NCI-H2227 treated with DMSO at 0.1 percent for 48 hours (cell line): ENCODE results near the gene APPBP2.
A peak's percentile ranks its signal among the peaks of the same experiment; 100 is the strongest.
"Not testable (repeated sequence)": the region's sequence is repeated elsewhere in the genome, so short reads cannot be mapped to it uniquely, and the experiment has no call there.

ENCODE experiments used
- DNase-seq: peaks from one replicate; lab custom pipeline; 2025; lab: John Stamatoyannopoulos, UW

Gene APPBP2

DNA sequence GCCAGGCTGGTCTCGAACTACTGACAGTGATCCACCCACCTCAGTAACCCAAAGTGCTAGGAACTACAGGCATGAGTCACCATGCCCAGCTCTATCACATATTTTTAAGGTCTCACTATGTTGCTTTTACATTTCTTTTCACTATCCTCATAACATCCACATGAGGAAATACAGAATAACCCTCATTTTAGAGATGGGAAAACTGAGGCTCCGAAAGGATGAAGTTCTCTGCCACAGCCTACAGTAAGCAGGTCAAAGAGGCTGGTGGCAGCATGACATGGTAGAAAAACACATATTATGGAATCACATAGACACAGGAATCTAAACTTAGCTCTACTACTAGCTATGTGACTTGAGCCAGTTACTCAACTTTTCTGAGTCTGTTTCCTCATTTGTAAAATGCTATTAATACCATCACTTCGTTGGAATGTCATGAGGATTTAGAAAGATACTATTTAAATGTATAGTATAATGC, 32.2 kb downstream of the APPBP2 start:
- DNase-seq: no peak

DNA sequence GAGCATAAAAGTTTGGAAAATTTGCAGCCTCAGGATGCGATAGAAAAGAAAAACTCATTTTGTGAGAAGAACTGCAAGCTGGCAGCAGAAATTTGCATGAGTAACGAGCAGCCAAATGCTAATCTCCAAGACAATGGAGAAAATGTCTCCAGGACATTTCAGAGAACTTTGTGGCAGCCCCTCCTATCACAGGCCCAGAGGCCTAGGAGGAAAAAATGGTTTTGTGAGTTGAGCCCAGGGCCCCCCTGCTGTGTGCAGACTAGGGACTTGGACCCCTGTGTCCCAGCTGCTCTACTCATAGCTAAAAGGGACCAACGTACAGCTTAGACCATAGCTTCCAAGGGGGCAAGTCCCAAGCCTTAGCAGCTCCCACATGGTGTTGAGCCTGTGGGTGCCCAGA, 34.3 kb downstream of the APPBP2 start:
- no peak for DNase-seq

DNA sequence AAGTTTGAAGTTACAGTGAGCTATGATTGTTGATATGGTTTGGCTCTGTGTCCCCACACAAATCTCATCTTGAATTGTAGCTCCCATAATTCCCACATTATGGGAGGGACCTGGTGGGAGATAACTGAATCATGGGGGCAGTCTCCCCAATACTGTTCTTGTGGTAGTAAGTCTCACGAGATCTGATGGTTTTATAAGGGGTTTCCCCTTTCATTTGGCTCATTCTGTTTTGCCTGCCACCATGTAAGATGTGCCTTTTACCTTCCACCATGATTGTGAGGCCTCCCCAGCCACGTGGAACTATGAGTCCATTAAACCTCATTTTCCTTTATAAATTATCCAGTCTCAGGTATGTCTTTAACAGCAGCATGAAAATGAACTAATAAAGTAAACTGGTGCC, 35.4 kb downstream of the APPBP2 start:
- not testable (repeated sequence) for DNase-seq

DNA sequence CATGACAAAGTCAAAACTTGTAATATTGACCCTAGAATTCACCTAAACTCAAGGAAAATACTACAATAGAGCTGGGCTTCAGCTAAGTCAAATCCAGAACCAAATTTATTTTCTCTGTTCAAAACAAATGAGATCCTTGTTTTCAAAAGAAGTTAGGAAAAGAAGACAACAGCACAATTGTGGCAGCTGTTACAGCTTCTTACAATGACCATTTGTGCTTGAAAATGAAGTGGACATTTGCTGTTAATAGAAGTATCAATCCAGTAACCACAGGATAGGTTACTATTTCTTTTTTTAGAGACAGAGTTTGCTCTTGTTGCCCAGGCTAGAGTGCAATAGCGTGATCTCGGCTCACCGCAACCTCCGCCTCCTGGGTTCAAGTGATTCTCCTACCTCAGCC, 44.4 kb downstream of the APPBP2 start:
- no peak for DNase-seq

DNA sequence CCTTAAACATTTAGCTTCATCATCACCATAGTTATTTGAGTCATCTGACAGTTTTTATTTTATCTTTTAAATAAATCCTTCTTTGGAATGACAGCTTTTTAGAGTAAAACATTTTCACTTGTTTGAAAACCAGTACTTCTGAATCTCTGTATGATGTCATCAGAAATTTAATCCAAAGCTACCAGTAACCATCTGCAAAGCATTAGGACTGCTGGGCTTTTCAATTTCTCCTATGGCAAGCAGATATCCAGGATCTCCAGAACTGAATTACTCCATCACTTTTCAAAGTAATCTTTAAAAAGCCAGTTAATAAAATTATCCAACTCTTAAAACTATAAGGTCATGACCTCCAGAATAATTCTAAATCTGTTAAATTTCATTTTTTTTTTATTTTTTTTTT, 52.3 kb downstream of the APPBP2 start:
- DNase-seq: no peak

DNA sequence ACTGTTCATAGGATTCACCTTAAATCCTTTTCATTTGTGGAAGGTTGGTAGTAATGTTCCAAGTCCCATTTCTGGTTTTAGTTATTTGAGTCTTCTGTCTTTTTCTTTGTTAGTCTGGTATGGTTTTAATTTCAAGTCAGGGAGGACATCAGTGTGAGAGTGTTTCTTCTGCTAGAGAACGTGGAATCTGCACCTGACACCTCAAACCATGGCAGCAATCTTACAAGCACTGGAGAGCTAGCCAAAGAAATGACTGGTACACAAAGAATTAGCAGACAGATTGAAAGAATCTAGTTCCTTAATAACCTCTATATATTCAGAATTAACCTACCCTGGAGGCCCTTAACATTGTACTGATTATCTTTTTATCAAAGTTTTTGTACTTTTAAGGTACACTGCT, 53.6 kb downstream of the APPBP2 start:
- no peak for DNase-seq

DNA sequence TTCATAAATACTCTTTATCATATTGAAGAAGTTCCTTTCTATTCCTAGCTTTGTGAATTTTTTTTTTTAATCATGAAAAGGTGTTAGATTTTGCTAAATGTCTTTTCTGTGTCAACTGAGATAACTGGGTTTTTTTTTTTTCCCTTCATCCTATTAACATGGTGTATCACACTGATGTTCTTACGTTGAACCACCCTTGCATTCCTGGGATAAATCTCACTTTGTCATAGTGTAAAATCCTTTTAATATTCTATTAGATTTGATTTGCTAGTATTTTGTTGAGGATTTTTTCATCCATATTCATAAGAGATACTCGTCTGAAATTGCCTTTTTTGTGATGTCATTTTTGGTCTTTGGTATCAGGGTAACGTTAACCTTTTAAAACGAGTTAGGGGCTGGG, 54.6 kb downstream of the APPBP2 start:
- DNase-seq: no peak

DNA sequence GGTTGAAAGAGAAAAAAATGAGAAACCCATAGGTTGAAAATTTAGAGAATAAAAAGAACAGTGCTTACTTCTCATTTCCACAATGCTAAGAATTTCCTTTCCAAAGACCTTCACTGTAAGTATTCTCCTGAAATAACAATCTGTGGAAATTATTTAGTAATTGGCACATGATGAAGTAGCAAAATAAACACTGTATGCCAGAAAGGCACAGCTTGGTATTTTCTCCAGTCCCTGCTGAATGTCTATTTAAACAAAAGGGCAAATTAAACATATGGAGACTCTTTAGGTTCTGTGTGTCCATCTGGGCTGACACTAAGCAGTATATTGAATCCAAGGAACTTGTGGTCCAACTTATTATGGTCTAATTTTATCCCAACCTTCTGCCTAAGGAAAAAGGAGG, 57.7 kb downstream of the APPBP2 start:
- DNase-seq: no peak

DNA sequence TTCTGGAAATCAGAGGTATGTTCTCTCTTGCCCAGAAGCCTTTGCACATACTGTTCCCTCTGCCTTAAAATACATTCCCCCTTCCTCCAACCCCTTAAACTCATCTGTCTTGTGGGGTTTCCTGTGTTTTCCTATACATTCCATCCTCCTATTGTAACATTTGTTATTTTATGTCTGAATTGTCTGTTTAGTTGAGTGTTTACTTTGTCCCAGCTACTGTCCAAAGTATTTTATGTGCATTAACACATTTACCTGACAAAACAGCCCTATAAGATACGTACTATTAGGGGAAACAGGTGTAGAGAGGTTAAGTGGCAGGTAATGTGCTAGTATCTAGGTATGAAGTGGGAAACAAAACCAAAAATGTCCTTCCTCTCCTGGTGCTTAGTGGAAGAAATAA, 61.7 kb downstream of the APPBP2 start:
- DNase-seq: no peak

DNA sequence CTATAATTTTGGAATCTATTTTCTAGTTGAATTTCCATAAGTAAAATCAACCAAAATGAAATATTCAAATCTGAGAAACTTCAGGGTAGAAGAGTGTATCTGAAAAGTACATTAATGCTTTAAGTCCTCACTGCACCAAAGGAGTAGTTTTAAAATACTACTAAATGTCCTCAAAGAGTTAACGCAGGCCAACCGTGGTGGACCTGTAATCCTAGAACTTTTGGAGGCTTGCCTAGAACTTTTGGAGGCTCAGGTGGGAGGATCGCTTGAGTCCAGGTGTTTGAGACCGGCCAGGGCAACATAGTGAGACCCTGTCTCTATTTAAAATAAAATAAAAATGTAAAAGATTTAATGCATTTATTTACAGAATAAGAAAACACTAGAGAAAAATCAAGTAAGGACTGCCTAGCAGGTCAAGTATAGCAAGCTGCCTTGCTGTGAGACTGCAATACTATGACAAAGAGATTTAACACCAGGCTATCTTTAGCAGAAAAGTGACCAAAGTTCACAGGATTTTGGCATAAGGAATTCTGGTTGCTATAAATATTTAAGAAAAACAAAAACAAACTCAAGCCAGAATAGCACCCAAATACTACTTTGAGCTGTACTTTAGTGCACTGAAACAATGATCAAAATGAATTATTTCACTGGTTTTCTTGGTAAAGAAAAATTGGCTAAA, 62.7 kb downstream of the APPBP2 start:
- DNase-seq: no peak

DNA sequence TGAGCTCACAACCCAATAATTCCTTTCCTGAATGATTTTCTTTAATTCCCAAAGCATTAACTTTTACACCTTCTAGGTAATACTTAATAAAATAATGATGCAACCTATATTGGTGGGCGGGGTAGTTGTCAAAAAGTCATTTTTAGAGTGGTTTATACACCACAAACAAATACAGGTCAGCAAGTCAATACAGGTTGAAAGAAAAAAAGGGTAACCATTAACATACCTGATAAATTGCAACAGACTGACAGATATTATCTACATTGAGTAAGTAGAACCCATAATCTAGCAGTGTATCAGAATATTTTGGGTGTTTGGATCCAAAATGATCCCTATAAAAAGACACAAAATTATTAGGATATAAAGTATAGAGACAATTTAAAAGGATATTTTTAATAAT, 64.5 kb downstream of the APPBP2 start:
- no peak for DNase-seq

DNA sequence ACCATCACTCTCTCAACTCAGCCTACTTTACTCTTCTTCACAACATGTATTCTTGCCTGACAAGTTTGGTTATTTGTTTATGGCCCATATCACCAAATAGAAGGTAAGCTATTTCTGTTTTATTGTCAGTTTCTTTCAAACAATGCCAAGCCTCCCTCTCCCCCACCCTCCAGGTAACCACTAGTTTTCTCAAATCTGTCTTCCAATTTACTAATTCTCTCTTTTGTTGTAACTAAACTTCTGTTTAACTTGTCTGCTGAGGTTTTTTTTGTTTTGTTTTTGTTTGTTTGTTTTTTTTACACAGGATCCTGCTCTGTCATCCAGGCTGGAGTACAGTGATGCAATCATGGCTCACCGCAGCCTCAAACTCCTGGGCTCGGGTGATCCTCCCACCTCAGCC, 68.9 kb downstream of the APPBP2 start:
- no peak for DNase-seq

DNA sequence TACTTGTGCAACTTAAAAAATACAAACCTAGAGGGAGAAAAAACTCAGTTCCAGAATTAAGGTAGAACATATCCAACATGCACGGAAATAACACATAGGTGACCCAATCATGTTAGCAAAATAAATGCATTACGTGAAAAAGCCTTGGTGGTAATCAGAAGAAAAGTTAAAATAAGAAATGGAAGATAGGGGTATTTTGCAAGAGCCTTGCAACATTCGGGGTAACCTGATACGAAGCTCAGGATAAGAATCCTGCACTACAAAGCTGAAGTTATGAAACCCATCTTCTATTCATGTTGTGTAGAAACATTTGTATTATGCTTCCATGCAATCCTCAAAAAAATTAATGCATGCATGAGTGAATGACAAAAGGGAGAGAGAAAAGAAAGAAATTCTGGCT, 70.7 kb downstream of the APPBP2 start:
- no peak for DNase-seq

DNA sequence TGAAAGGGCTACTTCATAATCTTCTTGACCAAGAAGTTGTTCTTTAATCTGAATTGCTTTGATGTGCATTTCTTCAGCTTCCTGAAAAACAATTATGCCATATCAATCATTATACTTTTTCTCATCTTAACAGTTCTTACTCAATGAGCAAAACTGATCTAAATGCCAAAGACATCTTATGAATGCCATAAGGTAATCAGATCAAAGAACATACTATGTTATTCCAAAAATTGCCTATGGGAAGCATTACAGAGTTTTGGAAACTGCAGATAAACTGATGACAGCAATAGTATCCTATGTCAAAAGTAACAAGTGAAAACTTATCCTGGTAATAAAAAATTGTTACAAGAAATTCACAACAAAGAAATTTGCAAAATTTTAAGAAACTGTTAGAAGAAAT, 74.1 kb downstream of the APPBP2 start:
- no peak for DNase-seq

DNA sequence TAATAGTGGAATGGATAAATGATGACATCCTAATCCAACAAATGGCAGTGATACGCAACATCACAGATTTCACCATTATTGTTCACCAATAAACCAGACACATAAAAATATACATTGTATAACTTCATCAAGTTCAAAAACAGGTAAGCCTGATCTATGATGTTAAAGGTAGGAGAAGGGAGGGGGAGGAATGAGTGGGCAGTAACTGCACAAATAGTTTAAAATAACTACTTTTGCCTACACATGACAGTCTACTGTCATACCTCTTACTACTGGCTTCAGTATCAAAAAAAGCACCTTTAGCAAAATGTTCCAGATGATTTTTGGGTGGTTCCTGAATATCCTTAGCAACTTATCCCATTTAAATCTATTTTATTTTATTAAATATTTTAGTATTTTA, 75.0 kb downstream of the APPBP2 start:
- no peak for DNase-seq

DNA sequence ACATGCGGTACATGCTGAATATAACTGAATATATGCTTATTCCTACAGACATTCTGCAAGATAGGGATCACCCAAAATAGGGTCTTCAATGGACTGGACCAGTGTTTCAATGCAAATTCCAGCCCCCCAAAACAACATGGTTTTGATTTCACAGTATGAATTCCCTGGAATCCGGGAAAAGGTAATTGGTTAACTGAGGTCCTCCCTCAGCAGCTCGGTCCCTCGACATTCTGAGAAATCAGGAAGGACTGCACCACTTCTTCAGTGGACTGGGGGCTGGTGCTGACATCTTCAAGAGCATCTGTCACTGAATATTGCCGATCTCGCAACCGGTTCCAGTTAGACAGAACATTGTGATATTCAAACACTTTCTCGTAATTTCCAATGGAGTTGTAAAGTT, 78.7 kb downstream of the APPBP2 start:
- DNase-seq: no peak

DNA sequence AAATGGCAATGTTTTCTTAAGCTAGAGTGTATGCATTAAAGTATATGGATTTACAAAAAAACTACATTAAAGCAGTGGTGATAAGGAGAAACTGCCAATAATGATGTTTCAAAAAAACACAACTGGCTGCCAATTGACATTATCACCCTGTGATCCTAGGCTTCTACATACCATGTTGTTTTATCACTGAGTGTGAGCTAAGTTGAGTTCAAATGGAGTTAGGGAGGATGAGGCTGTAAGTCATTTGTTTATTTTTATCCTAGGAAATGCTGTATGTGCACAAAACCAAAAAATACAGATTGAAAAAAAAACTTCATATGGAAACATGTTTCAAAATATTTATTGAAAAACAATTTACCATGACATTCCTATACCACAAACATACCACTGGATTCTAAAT, 80.9 kb downstream of the APPBP2 start:
- no peak for DNase-seq

DNA sequence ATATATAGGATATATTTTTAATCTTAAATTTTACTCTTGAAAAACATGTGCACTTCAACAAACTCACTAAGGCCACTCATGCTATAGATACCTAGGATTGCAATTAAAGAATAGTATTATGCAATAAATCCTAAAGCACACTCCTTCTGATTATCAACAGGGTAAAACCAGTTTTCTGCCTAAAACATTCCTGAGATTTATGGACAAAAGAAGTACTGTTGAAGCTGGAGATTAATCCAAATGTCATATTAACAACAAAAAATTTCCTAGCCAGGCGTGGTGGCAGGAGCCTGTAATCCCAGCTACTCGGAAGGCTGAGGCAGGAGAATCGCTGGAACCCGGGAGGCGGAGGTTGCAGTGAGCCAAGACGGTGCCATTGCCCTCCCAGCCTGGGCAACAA, 82.3 kb downstream of the APPBP2 start:
- no peak for DNase-seq

DNA sequence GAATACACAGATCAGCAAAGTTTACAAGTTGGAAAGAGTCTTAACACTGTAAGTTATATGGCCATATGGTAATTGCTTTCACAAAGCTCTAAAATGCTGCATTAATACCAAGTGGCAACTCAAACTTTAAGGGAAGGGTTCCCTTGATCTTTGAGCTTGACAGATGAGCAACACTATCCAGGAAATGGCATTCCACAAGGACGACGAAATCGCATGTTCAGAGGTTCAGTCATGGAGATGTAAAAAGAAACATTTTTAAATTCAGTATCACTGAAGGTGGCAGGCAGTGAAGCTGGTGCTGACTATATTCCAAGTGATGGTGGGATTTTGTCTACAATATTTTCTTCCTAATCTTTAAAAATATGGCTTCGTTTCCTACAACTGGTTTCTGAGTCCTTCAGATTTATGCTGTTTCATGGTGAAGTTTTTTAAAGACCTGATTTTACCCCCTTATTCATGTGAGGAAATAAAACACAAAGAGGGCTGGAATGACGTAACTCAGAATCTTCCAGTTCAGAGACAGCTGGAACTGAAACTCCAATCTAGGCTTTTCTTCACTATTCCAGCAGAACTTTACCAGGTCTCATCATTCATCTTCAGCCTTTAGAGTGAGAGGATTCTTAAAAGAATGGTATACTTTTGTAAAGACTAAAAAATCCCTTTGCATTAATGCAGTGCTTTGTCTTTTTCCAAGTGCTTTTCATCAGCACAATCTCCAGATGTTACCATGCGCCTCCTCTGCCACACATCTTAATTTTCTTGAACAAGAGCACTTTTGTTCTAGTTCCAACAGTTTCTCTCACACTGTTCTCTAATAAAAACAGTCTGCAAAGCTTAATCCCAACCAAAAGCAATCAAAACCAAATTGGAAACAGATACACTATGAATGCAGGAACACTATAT, 83.5 kb downstream of the APPBP2 start:
- DNase-seq: no peak

DNA sequence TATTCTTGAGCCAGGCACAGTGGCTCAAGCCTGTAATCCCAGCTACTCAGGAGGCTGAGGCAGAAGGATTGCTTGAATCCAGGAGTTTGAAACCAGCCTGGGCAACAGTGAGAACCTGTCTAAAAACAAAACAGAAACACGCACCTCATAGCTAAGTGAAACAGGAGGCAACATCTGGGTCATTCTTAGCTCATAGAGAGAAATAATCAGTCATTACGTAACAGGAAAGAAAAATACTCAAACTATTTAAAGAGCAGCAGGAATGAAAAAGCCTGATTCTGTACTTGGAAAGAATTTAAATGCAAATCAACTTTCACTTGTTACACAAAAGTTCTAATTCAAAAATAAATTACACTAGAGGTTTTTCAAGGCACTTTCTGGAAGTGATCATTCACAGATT, 86.5 kb downstream of the APPBP2 start:
- DNase-seq: no peak

DNA sequence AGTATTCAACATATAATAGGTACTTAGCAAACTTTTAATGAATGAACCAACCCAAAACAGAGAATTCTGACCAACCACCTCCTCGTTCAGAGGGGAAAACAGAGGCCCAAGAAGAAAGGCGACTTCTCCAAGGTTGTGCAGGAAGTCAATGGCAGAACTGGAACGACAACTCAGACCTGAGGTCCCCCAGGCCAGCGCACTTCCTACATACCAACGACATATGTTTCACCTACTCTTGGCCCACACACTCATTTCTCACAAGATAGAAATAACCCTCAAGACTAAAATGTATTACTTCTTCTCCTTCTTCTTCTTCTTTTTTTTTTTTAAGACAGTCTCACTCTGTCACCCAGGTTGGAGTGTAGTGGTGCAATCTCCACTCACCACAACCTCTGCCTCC, 89.4 kb downstream of the APPBP2 start:
- no peak for DNase-seq

DNA sequence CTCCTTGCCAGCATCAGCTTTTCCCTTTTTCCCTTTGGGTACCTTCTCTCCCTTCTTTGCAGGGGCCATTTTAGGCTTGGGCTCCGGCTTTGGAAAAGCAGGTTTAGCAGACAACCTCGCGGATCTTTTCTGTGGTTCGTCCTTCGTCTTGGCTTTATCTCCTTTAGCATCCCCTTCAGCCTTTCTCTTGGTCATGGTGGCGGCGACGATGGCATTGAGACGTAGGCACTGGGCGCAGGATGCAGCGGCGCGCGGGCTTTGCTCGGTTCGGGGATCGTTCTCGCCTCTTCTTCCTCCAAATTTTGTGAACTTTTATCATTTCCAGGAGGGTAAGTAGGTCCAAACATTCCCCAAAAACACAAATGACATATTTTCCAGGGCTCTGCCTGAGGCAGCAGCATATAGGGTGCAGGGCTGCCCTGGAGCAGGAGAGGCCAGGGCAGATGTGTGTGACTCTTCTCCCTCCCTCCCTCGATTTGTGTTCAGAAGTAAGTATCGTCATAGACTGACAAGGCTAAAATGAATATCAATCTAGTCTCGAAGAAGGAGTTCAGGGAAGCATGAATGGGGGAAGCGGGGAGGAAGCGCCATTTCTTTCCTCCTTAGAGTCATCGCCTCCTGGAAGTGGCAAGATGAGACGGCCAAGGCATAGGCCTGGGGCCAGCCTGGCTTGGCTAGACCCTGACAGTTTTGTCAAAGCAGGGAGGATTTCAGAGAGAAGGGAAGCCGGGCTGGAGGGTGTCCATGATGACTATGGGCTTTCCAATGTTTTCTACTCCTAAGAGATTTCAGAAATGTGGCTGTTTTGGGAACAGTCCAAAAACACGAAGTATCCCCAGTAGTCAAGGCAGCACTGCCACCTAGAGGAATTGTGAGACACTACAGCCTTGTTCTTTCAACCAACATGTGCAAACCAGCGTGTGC, 90.5 kb downstream of the APPBP2 start:
- peak; percentile 83 for DNase-seq
